Type B pancreatic cell (in vitro differentiated cells): ENCODE data around the gene IGSF3. TPM values are rescaled to one million over a fixed set of nuclear protein-coding genes. Genes with fewer than 3 reads are reported as not detected.

Experiments used
- DNase-seq: peaks from one replicate; pipeline ENCODE4 v3.0.0; 2021; ENCODE audit warnings: mixed read lengths; ENCODE audit not compliant: unreplicated experiment; ENCODE audit errors: extremely low spot score
- H3K27ac Mint-ChIP-seq: 2 replicates; pipeline ENCODE4 v1.8.0; 2021; ENCODE audit warnings: mild to moderate bottlenecking, mixed read lengths
- H3K27me3 Mint-ChIP-seq: 2 replicates; pipeline ENCODE4 v1.8.0; 2021; ENCODE audit warnings: mixed read lengths
- H3K36me3 Mint-ChIP-seq: 2 replicates; pipeline ENCODE4 v1.8.0; 2021; ENCODE audit warnings: mixed read lengths
- H3K4me1 Mint-ChIP-seq: one replicate; pipeline ENCODE4 v1.8.0; 2021; ENCODE audit warnings: mixed read lengths; ENCODE audit not compliant: unreplicated experiment
- H3K4me3 Mint-ChIP-seq: 2 replicates; pipeline ENCODE4 v1.8.0; 2021; ENCODE audit warnings: mild to moderate bottlenecking, mixed read lengths
- H3K9me3 Mint-ChIP-seq: 2 replicates; pipeline ENCODE4 v1.8.0; 2021; ENCODE audit warnings: mixed read lengths
- total RNA-seq: library from RNA; stranded (reverse); gene quantifications from 2 replicates; pipeline ENCODE4 v1.2.1, GENCODE V29; 2021; ENCODE audit warnings: low replicate concordance
- TF ChIP-seq, protein P1 (sequence below): fragments of 200-600 bp; sonication (generic); conservative IDR thresholded peaks from 2 replicates; pipeline ENCODE4 v1.5.0; 2021; ENCODE audit warnings: antibody characterized with exemption, mild to moderate bottlenecking

The IGSF3 gene
- total RNA-seq, 1 donor from 2014 or later, result 42.9 TPM

DNA sequence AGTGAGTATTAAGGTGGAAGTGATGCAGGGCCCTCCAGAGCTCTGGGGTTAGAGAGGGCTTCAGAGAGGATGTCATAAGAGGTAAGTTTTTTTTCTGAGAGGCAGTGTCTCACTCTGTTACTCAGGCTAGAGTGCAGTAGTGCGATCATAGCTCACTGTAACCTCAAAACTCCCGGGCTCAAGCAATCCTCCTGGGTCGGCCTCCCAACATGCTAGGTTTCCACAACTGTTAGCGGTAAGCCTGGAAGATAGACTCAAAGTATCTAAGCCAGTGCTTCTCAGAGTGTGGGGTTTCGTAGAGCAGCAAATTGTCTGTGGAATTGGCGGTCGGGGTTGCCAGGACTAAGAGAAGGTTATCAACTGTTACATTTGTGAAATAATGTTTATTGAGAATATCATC lies 18.6 kb upstream of the IGSF3 start:
- no peak for DNase-seq
- TF ChIP-seq, protein P1, sequence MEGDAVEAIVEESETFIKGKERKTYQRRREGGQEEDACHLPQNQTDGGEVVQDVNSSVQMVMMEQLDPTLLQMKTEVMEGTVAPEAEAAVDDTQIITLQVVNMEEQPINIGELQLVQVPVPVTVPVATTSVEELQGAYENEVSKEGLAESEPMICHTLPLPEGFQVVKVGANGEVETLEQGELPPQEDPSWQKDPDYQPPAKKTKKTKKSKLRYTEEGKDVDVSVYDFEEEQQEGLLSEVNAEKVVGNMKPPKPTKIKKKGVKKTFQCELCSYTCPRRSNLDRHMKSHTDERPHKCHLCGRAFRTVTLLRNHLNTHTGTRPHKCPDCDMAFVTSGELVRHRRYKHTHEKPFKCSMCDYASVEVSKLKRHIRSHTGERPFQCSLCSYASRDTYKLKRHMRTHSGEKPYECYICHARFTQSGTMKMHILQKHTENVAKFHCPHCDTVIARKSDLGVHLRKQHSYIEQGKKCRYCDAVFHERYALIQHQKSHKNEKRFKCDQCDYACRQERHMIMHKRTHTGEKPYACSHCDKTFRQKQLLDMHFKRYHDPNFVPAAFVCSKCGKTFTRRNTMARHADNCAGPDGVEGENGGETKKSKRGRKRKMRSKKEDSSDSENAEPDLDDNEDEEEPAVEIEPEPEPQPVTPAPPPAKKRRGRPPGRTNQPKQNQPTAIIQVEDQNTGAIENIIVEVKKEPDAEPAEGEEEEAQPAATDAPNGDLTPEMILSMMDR, result no peak
- Mint-ChIP-seq H3K36me3 (no peaks in the 10 kb centered on the region), H3K27ac (no peak overlapping the region), H3K27me3 (no peaks in the 10 kb centered on the region), H3K4me1 (peaks cover 29% of the 10 kb centered on the region), H3K9me3 (no peaks in the 10 kb centered on the region), H3K4me3 (no peak overlapping the region)

DNA sequence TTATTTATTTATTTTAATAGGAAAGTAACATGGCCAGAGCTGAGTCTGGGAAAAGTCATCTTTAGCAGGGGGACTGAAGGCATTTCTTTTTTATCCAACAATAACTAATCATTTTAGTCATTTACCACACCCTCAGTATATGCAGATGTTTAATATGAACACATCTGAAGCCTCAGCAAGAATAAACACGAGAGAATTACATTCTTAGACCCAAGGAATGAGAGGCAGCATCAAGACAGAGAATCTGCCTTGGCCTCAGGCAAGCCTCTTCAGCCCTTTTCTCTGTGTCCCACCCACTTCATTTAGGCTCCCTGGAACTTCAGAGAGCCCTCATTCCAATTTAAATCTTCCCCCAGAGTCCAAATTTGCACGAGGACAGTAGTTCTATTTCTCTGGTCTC lies 17.0 kb upstream of the IGSF3 start:
- Mint-ChIP-seq H3K27me3 (no peaks in the 10 kb centered on the region), H3K27ac (no peak overlapping the region), H3K4me3 (no peak overlapping the region), H3K4me1 (peaks cover 22% of the 10 kb centered on the region), H3K36me3 (no peaks in the 10 kb centered on the region), H3K9me3 (no peaks in the 10 kb centered on the region)
- TF ChIP-seq, protein P1, result no peak
- DNase-seq, result no peak

DNA sequence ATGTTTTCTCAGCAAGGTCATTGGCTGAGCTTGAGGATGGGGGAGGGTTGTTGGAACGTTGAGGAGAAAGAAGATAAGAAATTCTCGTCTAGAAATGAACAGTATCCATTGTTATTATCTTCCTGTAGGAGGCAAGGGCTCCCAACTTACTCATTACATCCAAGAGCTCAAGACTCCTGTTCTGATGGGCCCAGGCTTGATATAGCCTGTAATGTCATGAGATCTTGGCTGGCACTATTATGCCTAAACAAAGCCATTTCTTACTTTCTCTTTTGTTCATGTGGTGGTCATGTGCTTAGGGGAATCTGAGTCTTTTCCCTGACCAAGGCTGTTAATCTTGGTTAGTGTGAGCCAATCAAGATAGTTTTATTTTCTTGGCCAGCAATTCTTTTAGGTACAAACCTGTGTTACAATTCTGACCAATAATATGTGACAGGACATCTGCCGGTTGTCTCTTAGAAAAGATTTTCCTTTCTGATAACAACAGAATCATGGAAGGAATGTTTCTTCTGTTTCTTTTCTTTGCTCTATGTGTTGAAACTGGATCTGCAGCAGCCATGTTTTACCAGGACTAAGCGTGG lies 15.2 kb upstream of the IGSF3 start:
- TF ChIP-seq, protein P1, result no peak

DNA sequence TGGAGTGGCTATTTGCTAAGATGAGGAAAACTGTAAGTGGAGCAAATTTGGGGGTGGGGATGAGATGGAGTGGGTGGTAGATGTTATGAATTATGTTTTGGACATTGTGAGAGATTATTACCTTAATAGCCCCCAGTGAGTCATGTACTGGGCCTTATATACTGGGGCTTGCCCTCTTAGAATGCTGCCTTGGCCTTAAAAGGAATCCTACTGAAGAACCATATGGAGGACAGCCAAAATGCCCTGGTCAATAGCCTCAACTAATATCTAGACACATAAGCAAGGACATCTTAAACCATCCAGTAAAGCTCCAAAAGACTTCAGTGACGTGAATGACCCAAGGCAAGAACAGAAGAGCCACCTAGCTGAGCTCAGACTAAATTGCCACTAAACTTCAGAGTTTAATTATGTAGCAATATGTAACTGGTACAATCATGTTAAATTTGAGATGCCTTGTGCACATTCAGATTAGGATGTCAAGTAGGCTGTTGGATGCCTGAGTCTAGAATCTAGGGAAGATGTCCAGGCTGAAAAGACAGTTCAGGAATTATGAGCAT lies 13.9 kb upstream of the IGSF3 start:
- TF ChIP-seq, protein P1, result no peak
- no peaks in the 10 kb centered on the region for H3K27me3 Mint-ChIP-seq
- H3K36me3 Mint-ChIP-seq, result no peaks in the 10 kb centered on the region
- no peak overlapping the region for H3K27ac Mint-ChIP-seq
- DNase-seq, result no peak
- H3K4me3 Mint-ChIP-seq, result no peak overlapping the region
- H3K9me3 Mint-ChIP-seq, result no peaks in the 10 kb centered on the region
- peaks cover 13% of the 10 kb centered on the region for H3K4me1 Mint-ChIP-seq

More for the DNA sequence above, 15.2 kb upstream of the IGSF3 start:
- Mint-ChIP-seq H3K27ac (no peak overlapping the region), H3K27me3 (no peaks in the 10 kb centered on the region), H3K4me1 (peaks cover 24% of the 10 kb centered on the region), H3K9me3 (no peaks in the 10 kb centered on the region), H3K36me3 (no peaks in the 10 kb centered on the region), H3K4me3 (no peak overlapping the region)
- DNase-seq, result no peak

DNA sequence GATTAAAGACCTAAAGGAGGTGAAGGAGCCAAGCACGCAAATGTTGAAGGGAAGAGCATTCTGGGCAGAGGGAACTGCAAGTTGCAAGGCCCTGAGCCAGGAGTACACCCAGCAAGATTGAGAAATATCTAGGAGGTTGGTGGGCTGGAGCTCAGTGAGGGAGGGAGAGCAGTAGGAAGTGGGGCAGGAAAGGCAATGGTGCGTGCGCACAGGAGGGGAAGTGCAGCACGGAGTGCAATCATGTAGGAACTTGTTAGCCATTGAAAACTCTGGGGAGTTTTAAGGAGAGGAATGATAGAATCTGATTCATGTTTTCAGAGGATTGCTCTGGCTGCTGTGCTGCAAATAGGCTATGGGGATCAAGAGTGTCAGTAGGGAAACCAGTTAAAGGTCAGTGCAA lies 13.2 kb upstream of the IGSF3 start:
- H3K4me3 Mint-ChIP-seq, result no peak overlapping the region
- no peaks in the 10 kb centered on the region for H3K27me3 Mint-ChIP-seq
- DNase-seq, result no peak
- no peaks in the 10 kb centered on the region for H3K36me3 Mint-ChIP-seq
- TF ChIP-seq, protein P1, result no peak
- H3K4me1 Mint-ChIP-seq, result peaks cover 9% of the 10 kb centered on the region
- no peaks in the 10 kb centered on the region for H3K9me3 Mint-ChIP-seq
- H3K27ac Mint-ChIP-seq, result no peak overlapping the region
